Loucy (cell line): ENCODE results near the gene ZNF407.

Source experiments
- EZH2phosphoT487 ChIP-seq: fragments of 200-600 bp; IDR thresholded peaks from 2 replicates; pipeline ENCODE4 v1.6.1; 2018; ENCODE audit warnings: antibody characterized with exemption, mild to moderate bottlenecking, moderate library complexity, borderline replicate concordance
- TF ChIP-seq, protein P1 (sequence below): fragments of 200-600 bp; sonication (generic); conservative IDR thresholded peaks from 2 replicates; pipeline ENCODE4 v1.5.1; 2014; ENCODE audit warnings: mild to moderate bottlenecking, antibody characterized with exemption, low read length

- TF ChIP-seq, protein P1, sequence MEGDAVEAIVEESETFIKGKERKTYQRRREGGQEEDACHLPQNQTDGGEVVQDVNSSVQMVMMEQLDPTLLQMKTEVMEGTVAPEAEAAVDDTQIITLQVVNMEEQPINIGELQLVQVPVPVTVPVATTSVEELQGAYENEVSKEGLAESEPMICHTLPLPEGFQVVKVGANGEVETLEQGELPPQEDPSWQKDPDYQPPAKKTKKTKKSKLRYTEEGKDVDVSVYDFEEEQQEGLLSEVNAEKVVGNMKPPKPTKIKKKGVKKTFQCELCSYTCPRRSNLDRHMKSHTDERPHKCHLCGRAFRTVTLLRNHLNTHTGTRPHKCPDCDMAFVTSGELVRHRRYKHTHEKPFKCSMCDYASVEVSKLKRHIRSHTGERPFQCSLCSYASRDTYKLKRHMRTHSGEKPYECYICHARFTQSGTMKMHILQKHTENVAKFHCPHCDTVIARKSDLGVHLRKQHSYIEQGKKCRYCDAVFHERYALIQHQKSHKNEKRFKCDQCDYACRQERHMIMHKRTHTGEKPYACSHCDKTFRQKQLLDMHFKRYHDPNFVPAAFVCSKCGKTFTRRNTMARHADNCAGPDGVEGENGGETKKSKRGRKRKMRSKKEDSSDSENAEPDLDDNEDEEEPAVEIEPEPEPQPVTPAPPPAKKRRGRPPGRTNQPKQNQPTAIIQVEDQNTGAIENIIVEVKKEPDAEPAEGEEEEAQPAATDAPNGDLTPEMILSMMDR: 0 out of 2 replicates have a peak, but pooled peaks have one; percentile 14
- no peak for TF ChIP-seq EZH2phosphoT487
Measured at GRCh38 chr18:74567822-74568221, 29.8 kb upstream of the ZNF407 start.
